Trophoblast cell (in vitro differentiated cells and primary cell): ENCODE measurements around the gene VPS13D.
A peak's percentile ranks its signal among the peaks of the same experiment; 100 is the strongest.

Source experiments
- DNase-seq, 2 donors: peaks; one replicate each; pipeline ENCODE4 v3.0.0-alpha.2; 2016
- H2AFZ ChIP-seq: 2 replicates; pipeline ENCODE4 v1.6.1; 2013; ENCODE audit warnings: low read length, moderate library complexity, mild to moderate bottlenecking; ENCODE audit not compliant: insufficient read depth, poor library complexity
- H2AK5ac ChIP-seq: 2 replicates; pipeline ENCODE4 v1.6.1; 2013; ENCODE audit warnings: mild to moderate bottlenecking, low read length
- H2BK120ac ChIP-seq: 2 replicates; pipeline ENCODE4 v1.6.1; 2013; ENCODE audit warnings: low read length, mild to moderate bottlenecking, moderate library complexity; ENCODE audit not compliant: insufficient read depth, poor library complexity
- H2BK12ac ChIP-seq: 2 replicates; pipeline ENCODE4 v1.6.1; 2013; ENCODE audit warnings: mild to moderate bottlenecking, low read length, moderate library complexity
- H2BK5ac ChIP-seq: 2 replicates; pipeline ENCODE4 v1.6.1; 2013; ENCODE audit warnings: low read length, low read depth, moderate library complexity, mild to moderate bottlenecking; ENCODE audit not compliant: poor library complexity
- H3K14ac ChIP-seq: 2 replicates; pipeline ENCODE4 v1.6.1; 2013; ENCODE audit warnings: mild to moderate bottlenecking, low read length
- H3K18ac ChIP-seq: 2 replicates; pipeline ENCODE4 v1.6.1; 2013; ENCODE audit warnings: mild to moderate bottlenecking, low read length
- H3K23ac ChIP-seq: 2 replicates; pipeline ENCODE4 v1.6.1; 2013; ENCODE audit warnings: low read length
- H3K27ac ChIP-seq: 2 replicates; pipeline ENCODE4 v1.5.1; 2013; ENCODE audit warnings: low read depth, mild to moderate bottlenecking, inconsistent platforms, low read length, moderate library complexity
- H3K27me3 ChIP-seq: 2 replicates; pipeline ENCODE4 v1.6.1; 2013; ENCODE audit warnings: inconsistent platforms, mild to moderate bottlenecking, low read length, moderate library complexity; ENCODE audit not compliant: insufficient read depth
- H3K36me3 ChIP-seq, 2 experiments: 1 replicate in 1 of 2; 2 replicates in 1 of 2; pipeline ENCODE4 v1.6.1; 2013; ENCODE audit warnings: low read length in 2 of 2, mild to moderate bottlenecking in 2 of 2, moderate library complexity in 1 of 2; ENCODE audit not compliant: insufficient read depth in 2 of 2, control insufficient read depth in 1 of 2
- H3K4ac ChIP-seq: 2 replicates; pipeline ENCODE4 v1.6.1; 2013; ENCODE audit warnings: low read depth, mild to moderate bottlenecking, low read length, moderate library complexity
- H3K4me1 ChIP-seq, 2 experiments: 1 replicate in 1 of 2; 2 replicates in 1 of 2; pipeline ENCODE4 v1.6.1; 2013; ENCODE audit warnings: low read length in 2 of 2, mild to moderate bottlenecking in 2 of 2, moderate library complexity in 1 of 2; ENCODE audit not compliant: insufficient read depth in 2 of 2, control insufficient read depth in 1 of 2
- H3K4me2 ChIP-seq: 2 replicates; pipeline ENCODE4 v1.6.1; 2013; ENCODE audit warnings: inconsistent platforms, mild to moderate bottlenecking, low read length, moderate library complexity
- H3K4me3 ChIP-seq: 2 replicates; pipeline ENCODE4 v1.5.1; 2013; ENCODE audit warnings: mild to moderate bottlenecking, low read depth, low read length, inconsistent platforms
- H3K79me1 ChIP-seq: one replicate; pipeline ENCODE4 v1.6.1; 2013; ENCODE audit warnings: low read length
- H3K79me2 ChIP-seq: 2 replicates; pipeline ENCODE4 v1.6.1; 2013; ENCODE audit warnings: low read length, mild to moderate bottlenecking; ENCODE audit not compliant: control insufficient read depth, insufficient read depth, poor library complexity
- H3K9ac ChIP-seq: 2 replicates; pipeline ENCODE4 v1.6.1; 2013; ENCODE audit warnings: mild to moderate bottlenecking, low read length
- H3K9me3 ChIP-seq: 2 replicates; pipeline ENCODE4 v1.6.1; 2013; ENCODE audit warnings: low read depth, mild to moderate bottlenecking, control low read depth, inconsistent platforms, low read length; ENCODE audit not compliant: insufficient read depth
- H4K12ac ChIP-seq: 2 replicates; pipeline ENCODE4 v1.6.1; 2013; ENCODE audit warnings: low read depth, mild to moderate bottlenecking, low read length, moderate library complexity
- H4K8ac ChIP-seq: 2 replicates; pipeline ENCODE4 v1.6.1; 2013; ENCODE audit warnings: low read depth, mild to moderate bottlenecking, low read length, moderate library complexity
- H4K91ac ChIP-seq: one replicate; pipeline ENCODE4 v1.6.1; 2013; ENCODE audit warnings: low read depth, mild to moderate bottlenecking, low read length, moderate library complexity
- WGBS: extraction: QIAGEN DNeasy Blood & Tissue Kit; methylation state at CpG from one replicate; pipeline ENCODE4 v1.1.7; 2013; ENCODE audit warnings: missing lambda C conversion rate; ENCODE audit not compliant: insufficient read length, insufficient coverage; ENCODE audit errors: extremely low coverage; 5-methylcytosine and 5-hydroxymethylcytosine counted together

The VPS13D gene

DNA sequence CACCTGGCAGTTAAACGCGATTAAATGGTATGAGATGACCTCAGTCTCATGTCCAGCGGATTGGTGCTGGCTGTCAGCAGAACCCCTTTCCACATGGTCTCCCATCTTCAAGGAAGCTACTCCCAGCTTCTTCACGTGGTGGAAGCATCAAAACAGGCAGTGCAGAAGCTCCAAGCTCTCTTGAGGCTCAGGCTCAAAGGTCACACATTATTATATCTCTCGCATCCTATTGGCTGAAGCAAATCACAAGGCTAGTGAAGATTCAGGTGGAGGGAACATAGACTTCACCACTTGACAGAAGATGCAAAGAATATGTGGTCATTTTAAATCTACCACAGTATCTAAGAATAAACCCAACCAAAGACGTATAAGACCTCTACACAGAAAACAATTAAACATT is 181.9 kb downstream of the VPS13D start:
- Histone ChIP-seq H3K36me3 (peaks cover under 1 to 11% of the 10 kb centered on the region in 2 experiments), H3K9ac (no peak overlapping the region), H2BK12ac (no peak overlapping the region), H4K8ac (no peak overlapping the region), H3K79me2 (no peaks in the 10 kb centered on the region), H4K12ac (no peak overlapping the region), H3K4me3 (no peak overlapping the region), H3K23ac (no peak overlapping the region), H2AK5ac (no peak overlapping the region), H3K27ac (no peak overlapping the region), H3K9me3 (no peaks in the 10 kb centered on the region), H3K18ac (no peak overlapping the region), H3K14ac (no peak overlapping the region), H4K91ac (no peak overlapping the region), H2BK5ac (no peak overlapping the region), H3K4me1 (no peaks in the 10 kb centered on the region), H3K4ac (no peak overlapping the region), H3K79me1 (no peaks in the 10 kb centered on the region), H3K27me3 (no peaks in the 10 kb centered on the region), H2AFZ (no peak overlapping the region), H3K4me2 (no peak overlapping the region), H2BK120ac (no peak overlapping the region)
- no peak for DNase-seq
- WGBS, result no CpG with 5 or more reads among the region's 6 CpGs

DNA sequence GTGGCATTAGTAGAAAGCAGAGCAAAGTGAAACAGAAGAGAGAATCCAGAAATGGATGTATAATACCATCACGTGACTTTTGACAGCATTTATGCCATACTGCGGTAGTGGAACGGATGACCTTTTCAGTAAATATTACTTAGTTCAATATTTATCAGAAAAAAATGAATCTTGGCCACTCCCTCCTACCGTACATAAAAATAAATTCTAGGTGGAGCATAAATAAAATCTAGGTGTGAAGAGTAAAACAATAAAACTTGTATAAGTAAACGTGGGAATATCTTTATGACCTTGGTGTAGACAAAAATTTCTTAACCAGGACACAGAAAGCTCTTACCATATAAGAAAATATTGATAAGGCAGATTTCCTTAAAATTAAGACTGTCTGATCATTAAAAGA is 182.6 kb downstream of the VPS13D start:
- peaks cover 3 to 14% of the 10 kb centered on the region in 2 experiments for H3K36me3 ChIP-seq
- H4K12ac ChIP-seq, result no peak overlapping the region
- no peaks in the 10 kb centered on the region for H3K27me3 ChIP-seq
- H3K18ac ChIP-seq, result no peak overlapping the region
- H4K91ac ChIP-seq, result no peak overlapping the region
- no peak overlapping the region for H3K4me3 ChIP-seq
- H3K79me1 ChIP-seq, result no peaks in the 10 kb centered on the region
- H3K9me3 ChIP-seq, result no peaks in the 10 kb centered on the region
- no peak overlapping the region for H3K14ac ChIP-seq
- no peak for DNase-seq
- H3K79me2 ChIP-seq, result no peaks in the 10 kb centered on the region
- no peaks in the 10 kb centered on the region for H3K4me1 ChIP-seq
- H4K8ac ChIP-seq, result no peak overlapping the region
- no peak overlapping the region for H3K27ac ChIP-seq
- no peak overlapping the region for H2BK120ac ChIP-seq
- no peak overlapping the region for H2BK5ac ChIP-seq
- H2AFZ ChIP-seq, result no peak overlapping the region
- no peak overlapping the region for H2AK5ac ChIP-seq
- H2BK12ac ChIP-seq, result no peak overlapping the region
- H3K9ac ChIP-seq, result no peak overlapping the region
- H3K23ac ChIP-seq, result no peak overlapping the region
- WGBS, result no CpG with 5 or more reads among the region's 5 CpGs
- H3K4ac ChIP-seq, result no peak overlapping the region
- H3K4me2 ChIP-seq, result no peak overlapping the region

DNA sequence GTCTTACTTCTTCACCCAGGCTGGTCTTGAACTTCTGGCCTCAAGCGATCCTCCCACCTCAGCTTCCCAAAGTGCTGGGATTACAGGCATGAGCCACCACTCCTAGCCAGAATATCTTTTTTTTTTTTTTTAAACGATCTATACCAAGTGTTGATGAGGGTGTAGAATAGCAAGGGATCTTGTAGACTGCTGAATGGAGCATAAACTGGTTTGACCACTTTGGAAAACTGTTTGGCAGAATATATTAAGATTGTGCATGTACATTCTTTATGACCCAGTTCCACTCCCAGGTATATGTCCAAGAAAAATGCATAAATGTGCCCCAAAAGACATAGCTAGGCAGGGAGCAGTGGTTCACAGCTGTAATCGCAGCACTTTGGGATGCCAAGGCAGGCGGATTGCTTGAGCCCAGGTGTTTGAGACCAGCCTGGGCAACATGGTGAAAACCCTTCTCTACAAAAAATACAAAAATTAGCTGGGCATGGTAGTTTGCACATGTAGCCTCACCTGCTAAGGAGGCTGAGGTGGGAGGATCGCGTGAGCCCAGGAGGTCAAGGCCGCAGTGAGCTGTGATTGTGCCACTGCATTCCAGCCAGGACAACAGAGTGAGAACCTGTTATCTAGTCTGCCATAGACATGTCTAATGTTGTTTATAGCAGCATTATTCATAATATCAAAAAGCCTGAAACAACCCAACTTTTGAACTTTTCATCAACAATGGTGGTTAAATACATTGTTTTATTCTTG is 184.0 kb downstream of the VPS13D start:
- H2AFZ ChIP-seq, result no peak overlapping the region
- no peak overlapping the region for H2AK5ac ChIP-seq
- peaks cover 3 to 14% of the 10 kb centered on the region in 2 experiments for H3K36me3 ChIP-seq
- H3K23ac ChIP-seq, result no peak overlapping the region
- no peak overlapping the region for H4K12ac ChIP-seq
- no peaks in the 10 kb centered on the region for H3K79me1 ChIP-seq
- H3K4me3 ChIP-seq, result no peak overlapping the region
- H3K9me3 ChIP-seq, result no peaks in the 10 kb centered on the region
- no peak overlapping the region for H3K9ac ChIP-seq
- no peak overlapping the region for H4K91ac ChIP-seq
- H2BK12ac ChIP-seq, result no peak overlapping the region
- no peaks in the 10 kb centered on the region for H3K27me3 ChIP-seq
- no CpG with 5 or more reads among the region's 7 CpGs for WGBS
- H4K8ac ChIP-seq, result no peak overlapping the region
- no peaks in the 10 kb centered on the region for H3K79me2 ChIP-seq
- H3K4ac ChIP-seq, result no peak overlapping the region
- no peaks in the 10 kb centered on the region for H3K4me1 ChIP-seq
- peak in 1 of 2 donors; percentile 75 for DNase-seq
- H3K4me2 ChIP-seq, result no peak overlapping the region
- no peak overlapping the region for H3K14ac ChIP-seq
- no peak overlapping the region for H3K27ac ChIP-seq
- no peak overlapping the region for H2BK120ac ChIP-seq
- H2BK5ac ChIP-seq, result no peak overlapping the region
- no peak overlapping the region for H3K18ac ChIP-seq

DNA sequence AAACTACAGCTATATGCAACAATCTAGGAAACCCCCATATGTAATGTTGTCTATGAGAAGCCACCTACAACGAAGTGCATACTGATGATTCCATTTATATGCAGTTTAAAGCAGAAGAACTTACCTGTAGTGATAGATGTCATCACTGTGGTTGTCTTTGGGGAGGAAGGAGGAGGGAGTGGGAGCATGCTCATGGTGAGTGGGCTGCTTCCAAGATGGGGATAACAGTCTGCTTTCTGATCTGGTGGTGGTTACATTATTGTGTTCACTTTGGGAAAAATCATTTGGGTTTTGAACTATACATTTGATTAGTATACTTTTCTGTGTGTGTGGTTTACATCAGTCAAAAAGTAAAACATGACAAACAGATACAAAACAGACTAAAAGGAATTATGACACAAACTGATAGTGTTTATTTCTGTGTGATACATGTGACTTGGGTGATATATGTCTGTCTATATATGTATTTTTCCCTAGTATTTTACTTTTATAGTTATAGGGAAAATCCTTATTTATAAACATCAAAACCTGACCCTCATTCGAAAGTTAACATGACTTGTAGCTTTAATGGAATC is 184.7 kb downstream of the VPS13D start:
- Histone ChIP-seq H3K79me1 (no peaks in the 10 kb centered on the region), H2AK5ac (no peak overlapping the region), H3K27ac (no peak overlapping the region), H3K79me2 (no peaks in the 10 kb centered on the region), H2AFZ (no peak overlapping the region), H3K36me3 (peaks cover 3 to 14% of the 10 kb centered on the region in 2 experiments), H3K4me2 (no peak overlapping the region), H3K14ac (no peak overlapping the region), H3K9me3 (no peaks in the 10 kb centered on the region), H4K8ac (no peak overlapping the region), H4K12ac (no peak overlapping the region), H2BK12ac (no peak overlapping the region), H2BK120ac (no peak overlapping the region), H2BK5ac (no peak overlapping the region), H3K9ac (no peak overlapping the region), H4K91ac (no peak overlapping the region), H3K18ac (no peak overlapping the region), H3K27me3 (no peaks in the 10 kb centered on the region), H3K4ac (no peak overlapping the region), H3K4me3 (no peak overlapping the region), H3K23ac (no peak overlapping the region), H3K4me1 (no peaks in the 10 kb centered on the region)
- peak in 1 of 2 donors; percentile 38 for DNase-seq
- no CpG with 5 or more reads among the region's 2 CpGs for WGBS
